SKM-1 treated with dmso at 0.1 percent for 144 hours (cell line): Measurements from ENCODE around the gene SURF6.
"Not testable (repeated sequence)": the region's sequence is repeated elsewhere in the genome, so short reads cannot be mapped to it uniquely, and the experiment has no call there.

ENCODE experiments used
- DNase-seq: peaks from one replicate; lab custom pipeline; 2025; ENCODE audit not compliant: unreplicated experiment; lab: John Stamatoyannopoulos, UW

The SURF6 gene

GRCh38 chr9:133301253-133302230 is 34.4 kb downstream of the SURF6 start:
- no peak for DNase-seq

GRCh38 chr9:133299996-133300395 is 36.0 kb downstream of the SURF6 start:
- not testable (repeated sequence) for DNase-seq

GRCh38 chr9:133294257-133294656 is 41.7 kb downstream of the SURF6 start:
- DNase-seq: no peak

- no peak for DNase-seq
Observed at GRCh38 chr9:133290751-133291302, 45.2 kb downstream of the SURF6 start.

- DNase-seq: no peak
Observed at GRCh38 chr9:133286523-133286922, 49.5 kb downstream of the SURF6 start.

- no peak for DNase-seq
Observed at GRCh38 chr9:133285252-133285775, 50.7 kb downstream of the SURF6 start.

- DNase-seq: no peak
Observed at GRCh38 chr9:133284362-133284761, 51.6 kb downstream of the SURF6 start.

- DNase-seq: not testable (repeated sequence)
Observed at GRCh38 chr9:133283255-133284032, 52.5 kb downstream of the SURF6 start.

GRCh38 chr9:133282464-133283238 is 53.3 kb downstream of the SURF6 start:
- DNase-seq: no peak

- no peak for DNase-seq
Observed at GRCh38 chr9:133280392-133280791, 55.6 kb downstream of the SURF6 start.
